SJSA1 (cell line): ENCODE measurements around the gene DUSP2. TPM values are rescaled to one million over a fixed set of nuclear protein-coding genes. Genes with fewer than 3 reads are reported as not detected.

ENCODE experiments used
- DNase-seq, 2 experiments: peaks; one replicate each; pipeline ENCODE4 v3.0.0-alpha.2; 2015 to 2020; ENCODE audit warnings: low spot score in 2 of 2, low read depth in 1 of 2
- H3K27ac ChIP-seq: fragments of 250-450 bp; sonication (Bioruptor Pico); 2 replicates; pipeline ENCODE4 v1.5.1; 2020; ENCODE audit warnings: mild to moderate bottlenecking, moderate library complexity
- H3K27me3 ChIP-seq: fragments of 250-450 bp; sonication (Bioruptor Pico); replicated peaks from 2 replicates; pipeline ENCODE4 v1.5.1; 2020; ENCODE audit warnings: mild to moderate bottlenecking, moderate library complexity
- H3K36me3 ChIP-seq: fragments of 250-450 bp; sonication (Bioruptor Pico); 2 replicates; pipeline ENCODE4 v1.5.1; 2020; ENCODE audit warnings: mild to moderate bottlenecking
- H3K4me1 ChIP-seq: fragments of 250-450 bp; sonication (Bioruptor Pico); replicated peaks from 2 replicates; pipeline ENCODE4 v1.6.1; 2021; ENCODE audit warnings: mild to moderate bottlenecking
- H3K4me3 ChIP-seq: fragments of 250-450 bp; sonication (Bioruptor Pico); 2 replicates; pipeline ENCODE4 v1.5.1; 2020; ENCODE audit warnings: mild to moderate bottlenecking
- H3K9me3 ChIP-seq: fragments of 250-450 bp; sonication (Bioruptor Pico); replicated peaks from 2 replicates; pipeline ENCODE4 v1.5.1; 2020; ENCODE audit warnings: mild to moderate bottlenecking
- total RNA-seq: library from RNA; depleted of rRNA; stranded (reverse); fragments of >200 nt; shearing (Covaris generic); gene quantifications from 2 replicates; pipeline ENCODE4 v1.2.3, GENCODE V29; 2014

The DUSP2 gene
- total RNA-seq, 1 experiment from 2014 or later: 0.24 TPM

DNA sequence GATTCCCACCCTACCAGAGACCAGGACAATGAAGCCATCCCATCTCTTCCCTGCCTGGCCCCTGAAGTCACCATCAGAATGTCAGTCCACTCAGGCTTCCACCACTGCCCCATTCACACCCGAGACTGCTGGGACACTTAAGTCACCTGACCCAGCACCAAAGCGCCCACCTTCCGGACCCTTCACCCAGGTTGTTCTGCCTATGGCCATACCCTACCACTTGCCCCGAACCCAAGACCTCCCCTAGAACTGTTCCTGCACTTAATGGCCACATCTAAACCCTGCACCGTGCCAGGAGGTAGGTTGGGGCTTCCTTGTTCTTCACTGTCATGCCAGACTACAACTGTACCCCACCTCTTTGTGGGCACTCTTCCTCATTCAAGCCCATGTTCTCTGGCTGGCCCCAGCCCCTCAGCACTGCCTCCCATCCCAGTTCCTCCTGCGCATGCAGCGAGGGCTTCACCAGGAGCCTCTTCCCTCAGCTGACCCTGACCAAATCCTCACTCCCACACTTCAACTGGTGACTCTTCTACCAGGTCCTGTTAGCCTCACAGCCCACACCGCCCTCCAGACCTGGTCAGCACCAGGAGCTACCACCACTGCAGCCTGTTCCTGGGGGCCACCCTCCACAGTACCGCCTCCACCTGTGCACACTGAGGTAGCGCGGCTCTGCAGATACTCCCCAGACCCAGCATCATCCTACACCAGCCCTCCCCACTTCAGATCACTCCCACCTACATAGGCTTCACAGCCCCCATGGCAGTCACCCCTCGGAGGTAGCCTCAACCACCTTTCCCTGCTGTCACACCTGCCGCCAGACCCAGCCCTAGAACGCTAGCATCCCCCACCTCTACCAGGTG is 20.6 kb downstream of the DUSP2 start:
- H3K4me3 ChIP-seq: no peak overlapping the region
- no peaks in the 10 kb centered on the region for H3K4me1 ChIP-seq
- no peaks in the 10 kb centered on the region for H3K36me3 ChIP-seq
- no peaks in the 10 kb centered on the region for H3K9me3 ChIP-seq
- DNase-seq: no peak
- peaks cover 52% of the 10 kb centered on the region for H3K27me3 ChIP-seq
- H3K27ac ChIP-seq: no peak overlapping the region

DNA sequence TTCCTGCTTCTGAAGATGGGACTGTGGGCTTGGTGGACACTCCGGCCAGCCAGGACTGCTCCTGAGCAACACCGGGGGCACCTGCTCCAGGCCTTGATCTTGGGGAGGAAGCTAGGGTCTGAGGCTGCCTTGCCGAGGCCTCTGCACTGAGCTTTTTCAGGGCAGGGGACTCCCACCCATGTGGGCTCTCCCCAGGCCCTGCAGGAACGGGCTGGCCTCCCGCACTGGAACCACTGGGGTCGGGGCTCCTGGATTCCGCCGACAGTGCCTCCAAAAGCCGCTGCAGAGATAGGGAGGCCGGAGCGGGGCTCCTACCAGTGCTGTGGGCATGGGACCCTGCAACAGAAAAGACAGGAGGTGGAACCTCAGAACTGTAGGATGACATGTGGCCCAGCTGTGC is 21.3 kb downstream of the DUSP2 start:
- H3K27me3 ChIP-seq: peaks cover 59% of the 10 kb centered on the region
- no peak overlapping the region for H3K4me3 ChIP-seq
- no peaks in the 10 kb centered on the region for H3K4me1 ChIP-seq
- no peaks in the 10 kb centered on the region for H3K9me3 ChIP-seq
- no peak overlapping the region for H3K27ac ChIP-seq
- no peak for DNase-seq
- H3K36me3 ChIP-seq: no peaks in the 10 kb centered on the region

DNA sequence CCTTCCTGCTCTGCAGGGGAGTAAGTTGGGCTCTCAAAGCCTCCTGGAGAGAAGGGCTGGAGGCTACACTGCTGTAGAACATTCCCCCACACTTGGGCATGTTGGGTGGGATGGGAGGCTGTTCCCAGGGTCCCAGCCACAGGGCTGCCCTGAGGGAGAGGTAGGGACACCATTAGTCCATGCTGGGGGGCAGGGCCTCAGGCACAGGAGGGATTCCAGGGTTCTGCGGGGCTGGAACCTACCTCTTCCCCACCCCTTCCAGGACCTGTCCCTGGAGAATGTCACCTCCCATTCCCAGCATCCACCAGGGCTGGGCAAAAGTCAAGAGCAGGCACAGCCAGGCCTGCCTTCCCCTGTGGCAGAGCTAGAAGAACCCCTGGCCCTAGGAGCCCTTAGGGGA is 21.9 kb downstream of the DUSP2 start:
- Histone ChIP-seq H3K27me3 (peaks cover 63% of the 10 kb centered on the region), H3K4me1 (no peaks in the 10 kb centered on the region), H3K9me3 (no peaks in the 10 kb centered on the region), H3K27ac (no peak overlapping the region), H3K4me3 (no peak overlapping the region), H3K36me3 (no peaks in the 10 kb centered on the region)
- DNase-seq: no peak

DNA sequence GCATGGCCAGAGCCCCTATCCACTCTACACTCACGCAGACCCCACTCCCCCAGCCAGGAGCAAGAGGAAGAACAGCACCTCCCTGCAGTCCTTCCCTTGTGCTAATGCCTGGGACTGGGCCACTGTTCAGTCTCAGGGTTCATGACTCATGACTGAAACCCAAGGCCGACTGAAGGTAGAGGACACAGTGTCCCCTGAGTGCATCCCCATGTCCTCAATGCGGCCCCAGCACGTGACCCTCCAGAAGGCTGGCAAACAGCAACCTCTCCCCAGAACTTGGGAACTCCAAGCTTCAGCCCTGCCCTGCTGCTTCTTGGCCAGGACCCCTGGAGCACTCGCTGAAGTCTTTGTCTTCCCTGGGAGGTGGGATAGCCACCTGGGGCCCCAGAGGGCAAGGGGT is 22.8 kb downstream of the DUSP2 start:
- peaks cover 70% of the 10 kb centered on the region for H3K27me3 ChIP-seq
- no peak overlapping the region for H3K27ac ChIP-seq
- no peaks in the 10 kb centered on the region for H3K36me3 ChIP-seq
- no peak for DNase-seq
- peaks cover 1% of the 10 kb centered on the region for H3K4me1 ChIP-seq
- no peaks in the 10 kb centered on the region for H3K9me3 ChIP-seq
- H3K4me3 ChIP-seq: no peak overlapping the region

DNA sequence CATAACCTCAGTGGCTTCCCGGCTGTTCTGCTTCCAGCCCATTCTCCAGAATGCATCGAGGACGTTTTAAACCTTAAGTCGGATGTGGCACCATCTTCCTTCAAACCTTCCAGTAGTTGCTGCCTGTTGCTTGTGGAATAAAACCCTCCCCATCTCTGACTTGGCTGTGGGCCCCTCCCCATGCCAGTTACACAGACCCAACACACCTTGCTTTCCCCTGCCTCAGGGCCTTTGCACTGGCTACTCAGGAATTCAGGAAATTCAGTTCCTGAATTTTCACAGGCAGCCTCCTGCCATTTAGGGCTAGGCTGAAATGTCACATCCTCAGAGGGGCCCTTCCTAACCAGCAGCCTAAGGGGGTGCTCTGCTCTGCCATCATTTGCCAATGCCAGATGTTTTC is 23.8 kb downstream of the DUSP2 start:
- Histone ChIP-seq H3K9me3 (peaks cover 6% of the 10 kb centered on the region), H3K4me1 (peaks cover 11% of the 10 kb centered on the region), H3K27me3 (peaks cover 70% of the 10 kb centered on the region), H3K36me3 (no peaks in the 10 kb centered on the region), H3K4me3 (no peak overlapping the region), H3K27ac (no peak overlapping the region)
- DNase-seq: no peak

DNA sequence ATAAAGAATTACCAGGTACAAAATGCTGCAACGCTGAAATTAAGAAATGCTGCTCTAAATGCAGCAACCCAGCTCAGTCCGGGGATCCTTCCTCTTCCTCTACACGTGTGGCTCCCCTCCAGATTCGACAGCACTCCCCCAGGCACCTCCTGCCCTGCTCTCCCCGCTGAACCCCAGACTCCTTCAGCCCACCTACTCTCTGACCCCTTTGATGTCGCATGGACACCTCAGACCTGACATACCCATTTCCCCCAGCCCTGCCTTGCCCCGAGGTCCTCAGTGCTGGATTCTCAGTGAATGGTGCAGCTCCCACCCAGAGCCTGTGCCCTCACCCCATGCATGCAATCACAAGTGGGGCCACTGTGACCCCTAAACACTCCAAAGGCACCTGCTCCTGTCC is 24.2 kb downstream of the DUSP2 start:
- DNase-seq: no peak
- H3K27ac ChIP-seq: no peak overlapping the region
- no peaks in the 10 kb centered on the region for H3K36me3 ChIP-seq
- peaks cover 12% of the 10 kb centered on the region for H3K4me1 ChIP-seq
- H3K27me3 ChIP-seq: peaks cover 70% of the 10 kb centered on the region
- H3K9me3 ChIP-seq: peaks cover 9% of the 10 kb centered on the region
- no peak overlapping the region for H3K4me3 ChIP-seq

DNA sequence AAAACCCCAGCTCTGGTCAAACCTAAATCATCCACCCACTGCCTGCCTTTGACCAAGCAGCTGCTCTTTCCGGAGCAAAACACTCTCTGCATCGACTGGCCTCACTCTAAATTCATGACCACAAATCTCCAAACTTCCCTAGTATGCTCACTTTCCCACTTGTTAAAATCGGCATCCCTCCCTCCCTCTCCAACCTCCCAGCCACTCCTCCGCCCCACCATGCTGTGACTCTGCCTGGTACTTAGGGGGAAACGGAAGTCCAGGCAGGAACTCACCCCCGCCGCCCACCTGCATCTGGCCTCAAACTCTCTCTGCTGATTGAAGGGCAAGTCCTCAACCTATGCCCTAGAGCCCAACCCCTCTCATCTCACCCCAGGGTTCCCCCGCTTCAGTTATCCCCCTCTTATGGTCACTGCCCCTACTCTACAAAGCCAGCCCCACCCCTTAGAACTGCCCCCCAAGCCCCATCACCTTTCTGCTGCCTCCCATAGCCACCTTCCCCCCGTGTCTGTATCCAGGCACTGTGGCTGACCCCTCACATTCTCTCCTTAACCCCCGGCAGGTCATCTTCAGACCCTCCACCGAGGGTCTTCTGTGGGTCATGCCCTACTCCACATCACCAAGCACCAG is 25.0 kb downstream of the DUSP2 start:
- Histone ChIP-seq H3K4me1 (peaks cover 12% of the 10 kb centered on the region), H3K36me3 (no peaks in the 10 kb centered on the region), H3K4me3 (no peak overlapping the region), H3K9me3 (peaks cover 12% of the 10 kb centered on the region), H3K27me3 (peaks cover 75% of the 10 kb centered on the region), H3K27ac (no peak overlapping the region)
- no peak for DNase-seq

DNA sequence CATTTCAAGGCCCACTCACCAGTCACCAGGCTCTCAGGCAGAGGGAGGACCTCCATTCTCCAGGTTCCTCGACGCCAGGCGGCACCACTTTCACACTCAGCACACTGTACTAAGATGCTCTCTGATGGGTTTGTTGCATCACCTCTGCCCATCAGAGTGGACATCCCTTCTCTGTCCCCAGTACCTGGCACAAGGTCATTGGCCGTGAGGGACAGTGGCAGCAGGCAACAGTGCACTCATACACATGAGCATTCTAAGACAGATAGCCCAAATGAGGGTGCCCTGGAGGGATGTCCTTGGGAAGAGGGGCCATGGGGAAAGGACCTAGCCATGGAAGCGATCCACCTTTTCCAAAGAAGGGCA is 25.9 kb downstream of the DUSP2 start:
- Histone ChIP-seq H3K27me3 (peaks cover 68% of the 10 kb centered on the region), H3K27ac (no peak overlapping the region)
- no peak for DNase-seq

DNA sequence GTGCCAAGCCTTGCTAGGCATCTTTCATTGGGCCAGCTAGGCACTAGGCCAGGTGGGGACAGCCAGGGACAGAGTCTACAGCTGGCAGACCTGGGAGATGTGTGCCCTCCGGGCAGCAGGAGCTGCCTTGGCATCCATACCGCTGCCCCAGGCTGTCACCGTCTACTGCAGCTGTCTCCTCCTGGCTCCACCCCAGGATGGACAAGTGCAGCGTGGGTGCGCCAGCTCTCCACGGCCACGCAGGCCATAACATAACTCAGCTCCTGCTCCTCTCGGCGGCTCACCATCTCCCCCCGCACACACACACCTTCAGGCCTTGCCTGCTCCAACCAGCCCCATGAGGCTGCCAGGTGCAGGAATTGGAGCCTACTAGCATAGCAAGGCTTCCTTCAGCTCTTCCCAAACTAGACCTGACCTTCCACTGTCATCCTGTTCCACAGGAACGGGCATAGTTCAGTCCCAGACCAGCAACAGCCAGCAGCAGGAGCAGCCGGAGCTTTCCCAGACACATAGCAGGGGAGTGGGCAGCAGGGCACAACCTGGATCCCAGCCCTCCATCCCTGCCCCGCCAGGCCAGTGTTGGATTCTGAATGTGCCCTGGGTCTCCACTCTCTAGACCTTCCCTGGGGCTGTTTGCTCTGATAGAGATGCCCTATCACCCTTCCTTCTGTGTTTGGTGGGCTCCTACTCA is 26.4 kb downstream of the DUSP2 start:
- Histone ChIP-seq H3K4me3 (no peak overlapping the region), H3K9me3 (peaks cover 12% of the 10 kb centered on the region), H3K27ac (no peak overlapping the region), H3K36me3 (no peaks in the 10 kb centered on the region), H3K4me1 (peaks cover 12% of the 10 kb centered on the region), H3K27me3 (peaks cover 62% of the 10 kb centered on the region)
- DNase-seq: no peak

More for the DNA sequence above, 25.9 kb downstream of the DUSP2 start:
- no peak overlapping the region for H3K4me3 ChIP-seq
- peaks cover 12% of the 10 kb centered on the region for H3K4me1 ChIP-seq
- no peaks in the 10 kb centered on the region for H3K36me3 ChIP-seq
- H3K9me3 ChIP-seq: peaks cover 12% of the 10 kb centered on the region

DNA sequence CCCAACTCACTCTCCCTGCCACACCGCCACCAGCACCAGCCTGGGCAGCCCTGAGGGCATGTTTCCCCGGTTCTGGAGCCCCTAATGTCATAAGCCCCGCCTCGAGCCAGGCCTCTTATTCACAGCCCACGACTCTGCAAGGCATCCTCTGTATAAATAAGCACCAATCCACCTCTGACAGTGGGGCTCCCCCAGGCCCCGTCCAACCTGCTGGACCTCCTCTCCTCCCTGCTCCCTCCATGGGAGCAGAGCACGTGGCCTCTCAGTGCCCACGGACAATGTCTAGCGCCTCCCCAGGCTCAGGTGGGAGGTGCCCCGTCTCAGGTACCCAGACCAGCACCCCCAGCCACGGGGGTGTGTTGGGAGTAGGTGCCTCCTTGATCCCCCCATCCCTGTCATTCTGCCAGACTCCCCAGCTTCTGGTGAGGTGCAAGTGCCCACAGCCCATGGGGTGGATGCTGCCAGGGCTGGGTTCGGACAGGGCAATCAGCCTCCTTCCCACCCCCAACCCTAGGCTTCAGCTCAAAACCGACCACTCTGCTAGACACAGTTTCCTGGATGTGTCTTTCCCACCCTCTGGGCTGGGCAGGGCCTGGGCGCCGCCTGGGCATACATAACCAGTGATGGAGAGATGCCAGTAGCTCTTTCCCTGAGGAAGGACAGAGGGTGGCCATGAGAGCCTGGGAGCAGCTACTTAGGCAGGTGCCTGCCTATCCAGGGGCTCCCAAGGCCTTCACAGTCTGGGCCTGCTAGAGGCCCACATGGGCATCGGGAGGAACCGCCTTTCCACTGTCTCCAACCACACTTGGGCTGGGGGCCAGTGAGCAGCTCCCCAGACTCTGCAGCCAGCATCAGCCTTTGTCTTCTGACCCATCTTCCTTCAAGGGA is 27.3 kb downstream of the DUSP2 start:
- no peak overlapping the region for H3K27ac ChIP-seq
- H3K4me3 ChIP-seq: no peak overlapping the region
- DNase-seq: no peak
- H3K9me3 ChIP-seq: peaks cover 12% of the 10 kb centered on the region
- peaks cover 12% of the 10 kb centered on the region for H3K4me1 ChIP-seq
- peaks cover 60% of the 10 kb centered on the region for H3K27me3 ChIP-seq
- no peaks in the 10 kb centered on the region for H3K36me3 ChIP-seq

DNA sequence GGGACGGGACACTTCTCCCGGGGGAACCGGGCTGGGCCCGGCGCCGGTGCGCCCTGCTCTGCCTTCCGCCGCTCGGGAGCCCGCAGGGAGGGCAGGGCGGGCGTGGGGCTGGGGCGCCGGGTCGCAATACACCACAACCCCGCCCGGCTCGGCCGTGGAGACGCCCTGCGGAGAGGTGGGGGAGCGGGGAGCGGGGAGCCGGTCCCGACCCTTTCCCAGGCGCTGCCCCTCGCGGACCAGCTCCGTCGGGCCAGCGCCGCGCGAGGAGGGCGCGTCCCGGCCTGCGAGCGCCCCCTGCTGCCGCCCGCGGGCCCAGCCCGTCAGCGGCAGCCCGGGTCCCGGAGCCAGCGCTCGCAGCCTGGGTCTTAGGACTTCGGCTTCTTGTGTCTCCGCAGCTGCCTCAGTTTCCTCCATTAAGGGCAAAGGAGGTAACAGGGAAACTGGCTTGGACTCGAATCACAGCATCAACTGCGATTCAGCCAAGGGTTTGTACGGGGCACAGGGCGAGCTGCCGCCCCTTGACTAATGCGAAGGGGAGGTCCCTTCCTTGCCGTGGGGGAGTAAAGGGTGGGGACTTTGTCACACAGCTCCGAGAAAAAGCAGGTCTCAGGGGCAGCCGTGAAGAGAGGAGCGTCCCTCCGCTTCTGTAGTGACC is 28.2 kb downstream of the DUSP2 start:
- Histone ChIP-seq H3K9me3 (peaks cover 12% of the 10 kb centered on the region), H3K4me1 (peaks cover 12% of the 10 kb centered on the region), H3K36me3 (no peaks in the 10 kb centered on the region), H3K27me3 (peaks cover 53% of the 10 kb centered on the region), H3K4me3 (peak overlapping the region; percentile 21), H3K27ac (no peak overlapping the region)
- peak in 1 of 2 experiments; percentile 28 for DNase-seq

DNA sequence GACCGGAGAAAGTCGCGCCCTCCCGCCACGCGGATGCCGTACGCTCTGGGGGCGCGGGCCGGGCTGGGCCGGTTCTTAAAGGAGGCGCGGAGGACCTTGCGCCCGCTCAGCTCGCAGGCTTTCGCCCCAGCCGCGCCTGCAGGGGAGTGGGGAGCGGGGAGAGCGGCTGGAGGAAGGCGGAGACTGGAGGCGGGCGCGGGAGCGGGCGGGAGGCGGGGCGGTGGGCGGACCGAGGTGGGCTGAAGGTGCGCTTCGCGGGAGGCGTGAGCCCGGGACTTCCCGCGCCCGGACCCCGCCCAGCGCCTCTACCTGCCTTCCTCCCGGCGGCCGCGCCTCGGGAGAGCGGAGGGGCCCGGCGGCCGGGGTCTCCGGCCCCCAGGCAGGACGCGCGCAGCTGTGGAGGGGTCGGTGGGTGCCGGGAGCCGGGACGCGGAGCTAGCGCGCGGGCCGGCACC is 28.8 kb downstream of the DUSP2 start, which contains the start of gene ADRA2B:
Gene ADRA2B, minus strand, starts transcription at position 148 of the 455 bp plus-strand sequence. CDS start 422 bp downstream, outside the sequence.
- Histone ChIP-seq H3K9me3 (peaks cover 12% of the 10 kb centered on the region), H3K4me3 (peak within 1 kb of the TSS; percentile 21), H3K36me3 (no peaks in the 10 kb centered on the region), H3K4me1 (peaks cover 12% of the 10 kb centered on the region), H3K27me3 (peaks cover 47% of the 10 kb centered on the region), H3K27ac (no peak within 1 kb of the TSS)
- no peak for DNase-seq
